Parathyroid adenoma (tissue), 2 donors: Measurements from ENCODE around the gene SPATS2.

Experiments
- H2AFZ ChIP-seq: fragments of 300-600 bp; sonication (generic); one replicate; pipeline ENCODE4 v1.7.0; 2017; ENCODE audit warnings: antibody characterized with exemption, mild to moderate bottlenecking
- H3K27ac ChIP-seq: fragments of 300-600 bp; sonication (generic); one replicate; pipeline ENCODE4 v1.7.0; 2017
- H3K27me3 ChIP-seq: fragments of 300-600 bp; sonication (generic); one replicate; pipeline ENCODE4 v1.7.0; 2017; ENCODE audit warnings: low read length; ENCODE audit not compliant: control insufficient read depth, insufficient read depth
- H3K36me3 ChIP-seq: fragments of 300-600 bp; sonication (generic); one replicate; pipeline ENCODE4 v1.7.0; 2017; ENCODE audit warnings: low read length; ENCODE audit not compliant: control insufficient read depth, insufficient read depth
- H3K4me1 ChIP-seq: fragments of 300-600 bp; sonication (generic); one replicate; pipeline ENCODE4 v1.7.0; 2017; ENCODE audit warnings: control low read depth
- H3K4me2 ChIP-seq: fragments of 300-600 bp; sonication (generic); one replicate; pipeline ENCODE4 v1.7.0; 2017; ENCODE audit warnings: low read length
- H3K4me3 ChIP-seq: fragments of 300-600 bp; sonication (generic); one replicate; pipeline ENCODE4 v1.7.0; 2017; ENCODE audit warnings: low read depth, low read length
- H3K79me2 ChIP-seq: fragments of 300-600 bp; sonication (generic); one replicate; pipeline ENCODE4 v1.7.0; 2017; ENCODE audit warnings: control low read depth
- H3K9ac ChIP-seq: fragments of 300-600 bp; sonication (generic); one replicate; pipeline ENCODE4 v1.7.0; 2017; ENCODE audit warnings: mild to moderate bottlenecking
- H3K9me3 ChIP-seq: fragments of 300-600 bp; sonication (generic); one replicate; pipeline ENCODE4 v1.7.0; 2017; ENCODE audit warnings: low read length; ENCODE audit not compliant: control insufficient read depth
- CTCF ChIP-seq: fragments of 300-600 bp; sonication (generic); IDR thresholded peaks from one replicate; pipeline ENCODE4 v1.7.0; 2017; ENCODE audit warnings: antibody characterized with exemption, mild to moderate bottlenecking
- donor health status: primary hyperparathyroidism.

Gene SPATS2

GRCh38 chr12:49487605-49488004, 120.3 kb downstream of the SPATS2 start:
- Histone ChIP-seq H2AFZ (no peak overlapping the region), H3K4me1 (no peaks in the 10 kb centered on the region)

DNA sequence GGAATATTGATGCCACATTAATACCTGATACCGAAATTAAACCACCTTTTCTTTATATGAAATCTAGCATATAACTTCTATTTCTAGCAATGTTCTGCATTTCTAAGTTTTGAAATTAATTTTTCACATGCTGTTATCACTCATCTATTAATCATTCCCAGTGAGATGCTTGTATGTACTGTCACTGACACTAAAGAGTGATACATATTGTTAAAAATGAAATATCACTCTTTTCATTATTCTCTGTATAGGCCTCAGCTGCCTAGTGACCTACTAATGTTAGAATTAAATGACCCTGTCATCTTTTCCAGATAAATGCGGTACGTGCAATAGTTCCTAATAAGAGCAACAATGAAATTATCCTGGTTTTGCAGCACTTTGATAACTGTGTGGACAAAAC, 121.9 kb downstream of the SPATS2 start:
- Histone ChIP-seq H3K27ac (no peak overlapping the region), H3K79me2 (no peaks in the 10 kb centered on the region), H3K4me3 (no peak overlapping the region), H3K36me3 (no peaks in the 10 kb centered on the region), H3K9ac (no peak overlapping the region), H3K4me2 (no peak overlapping the region), H3K9me3 (no peaks in the 10 kb centered on the region), H2AFZ (no peak overlapping the region), H3K27me3 (no peaks in the 10 kb centered on the region), H3K4me1 (no peaks in the 10 kb centered on the region)
- TF ChIP-seq CTCF, result no peak

More at GRCh38 chr12:49487605-49488004, 120.3 kb downstream of the SPATS2 start:
- TF ChIP-seq CTCF, result no peak
- H3K36me3 ChIP-seq, result no peaks in the 10 kb centered on the region
- H3K27ac ChIP-seq, result no peak overlapping the region
- no peak overlapping the region for H3K4me3 ChIP-seq
- H3K9ac ChIP-seq, result no peak overlapping the region
- no peaks in the 10 kb centered on the region for H3K9me3 ChIP-seq
- no peak overlapping the region for H3K4me2 ChIP-seq
- no peaks in the 10 kb centered on the region for H3K27me3 ChIP-seq
- H3K79me2 ChIP-seq, result no peaks in the 10 kb centered on the region

DNA sequence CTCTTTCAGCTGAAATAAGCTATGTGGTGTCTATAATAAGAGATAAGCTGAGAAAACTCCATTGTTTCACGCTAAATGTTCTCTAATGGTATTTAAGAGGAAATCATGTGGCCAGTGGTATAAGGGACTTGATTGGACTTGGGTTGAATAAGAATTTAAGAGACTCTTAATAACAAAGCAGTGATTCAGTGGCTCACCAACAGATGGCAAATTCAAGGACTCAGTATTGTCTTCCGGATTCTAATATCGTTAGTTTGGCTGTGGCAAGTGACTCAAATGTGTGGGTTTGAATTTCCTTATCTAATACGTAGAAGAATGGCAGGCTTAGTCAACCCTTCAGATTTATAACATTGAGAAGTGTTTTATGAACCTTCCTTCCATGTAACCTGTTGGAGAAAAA, 122.5 kb downstream of the SPATS2 start:
- H3K79me2 ChIP-seq, result no peaks in the 10 kb centered on the region
- H3K9me3 ChIP-seq, result no peaks in the 10 kb centered on the region

GRCh38 chr12:49491823-49492222, 124.6 kb downstream of the SPATS2 start:
- no peak overlapping the region for H3K9ac ChIP-seq
- no peaks in the 10 kb centered on the region for H3K9me3 ChIP-seq
- no peak overlapping the region for H3K27ac ChIP-seq
- H3K4me2 ChIP-seq, result no peak overlapping the region
- no peaks in the 10 kb centered on the region for H3K27me3 ChIP-seq
- no peaks in the 10 kb centered on the region for H3K36me3 ChIP-seq
- TF ChIP-seq CTCF, result no peak
- no peaks in the 10 kb centered on the region for H3K79me2 ChIP-seq
- no peak overlapping the region for H2AFZ ChIP-seq
- H3K4me1 ChIP-seq, result no peaks in the 10 kb centered on the region
- H3K4me3 ChIP-seq, result no peak overlapping the region

More for the DNA sequence above, 122.5 kb downstream of the SPATS2 start:
- Histone ChIP-seq H3K9ac (no peak overlapping the region), H2AFZ (no peak overlapping the region), H3K4me1 (no peaks in the 10 kb centered on the region), H3K27me3 (no peaks in the 10 kb centered on the region), H3K4me2 (no peak overlapping the region), H3K27ac (no peak overlapping the region), H3K4me3 (no peak overlapping the region), H3K36me3 (no peaks in the 10 kb centered on the region)
- no peak for TF ChIP-seq CTCF

DNA sequence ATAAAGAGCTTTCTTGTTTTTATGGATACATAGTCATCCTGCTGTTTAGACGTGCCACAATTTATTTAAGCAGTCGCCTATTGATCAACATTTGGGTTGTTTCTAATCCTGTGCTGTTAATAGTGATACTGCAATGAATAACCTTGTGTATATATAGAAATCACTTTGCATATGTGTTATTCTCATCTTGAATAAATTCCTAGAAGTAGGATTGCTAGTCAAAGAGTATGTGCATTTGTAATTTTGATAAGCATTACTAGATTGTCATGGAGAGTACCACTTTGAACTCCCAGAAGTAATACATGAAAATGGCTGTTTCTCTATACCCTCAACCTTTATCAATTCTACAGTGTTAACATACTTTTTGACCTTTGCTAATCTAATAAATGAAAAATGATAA, 126.6 kb downstream of the SPATS2 start:
- Histone ChIP-seq H3K36me3 (no peaks in the 10 kb centered on the region), H3K9me3 (no peaks in the 10 kb centered on the region), H3K4me1 (no peaks in the 10 kb centered on the region), H3K27me3 (no peaks in the 10 kb centered on the region), H3K9ac (no peak overlapping the region), H2AFZ (no peak overlapping the region), H3K79me2 (no peaks in the 10 kb centered on the region), H3K4me3 (no peak overlapping the region), H3K4me2 (no peak overlapping the region), H3K27ac (no peak overlapping the region)
- no peak for TF ChIP-seq CTCF
